Retina (tissue), 1 donor: ENCODE measurements around the gene MOXD1.
A peak's percentile ranks its signal among the peaks of the same experiment; 100 is the strongest.
"Not testable (repeated sequence)": the region's sequence is repeated elsewhere in the genome, so short reads cannot be mapped to it uniquely, and the experiment has no call there.

Experiments used
- DNase-seq: peaks from one replicate; pipeline ENCODE4 v3.0.0-alpha.2; 2016

Gene MOXD1

DNA sequence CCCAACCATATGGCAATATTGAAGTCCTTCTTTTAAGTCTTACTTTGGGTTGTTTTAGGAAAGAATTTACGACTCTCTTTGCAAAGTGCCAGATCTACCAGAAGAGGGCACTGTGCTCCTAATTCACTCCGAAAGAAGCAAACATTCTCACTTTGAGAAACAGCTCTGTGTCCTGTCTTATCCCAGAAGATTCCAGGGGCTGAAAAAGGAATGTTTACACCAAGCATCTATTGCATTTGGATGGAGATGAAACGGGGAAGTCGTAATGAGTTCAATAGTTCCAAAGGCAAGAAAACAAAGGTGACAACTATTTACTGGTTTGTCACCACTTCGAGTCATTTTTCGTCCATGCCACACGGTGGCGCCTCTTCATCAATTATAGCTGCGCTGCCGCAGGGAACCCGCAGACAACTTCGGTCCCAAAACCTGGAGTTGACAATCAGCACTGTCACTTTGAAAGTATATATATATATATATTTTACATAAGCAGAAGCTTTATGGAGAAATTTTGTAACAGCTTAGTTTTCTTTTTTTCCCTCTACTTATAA, 121.6 kb downstream of the MOXD1 start:
- peak; percentile 88 for DNase-seq

GRCh38 chr6:132275066-132275970, 126.0 kb downstream of the MOXD1 start:
- DNase-seq = no peak

- no peak for DNase-seq
These were observed 128.5 kb downstream of the MOXD1 start for GRCh38 chr6:132272776-132273175.

- peak; percentile 43 for DNase-seq
These were observed 130.4 kb downstream of the MOXD1 start for GRCh38 chr6:132270726-132271402.

DNA sequence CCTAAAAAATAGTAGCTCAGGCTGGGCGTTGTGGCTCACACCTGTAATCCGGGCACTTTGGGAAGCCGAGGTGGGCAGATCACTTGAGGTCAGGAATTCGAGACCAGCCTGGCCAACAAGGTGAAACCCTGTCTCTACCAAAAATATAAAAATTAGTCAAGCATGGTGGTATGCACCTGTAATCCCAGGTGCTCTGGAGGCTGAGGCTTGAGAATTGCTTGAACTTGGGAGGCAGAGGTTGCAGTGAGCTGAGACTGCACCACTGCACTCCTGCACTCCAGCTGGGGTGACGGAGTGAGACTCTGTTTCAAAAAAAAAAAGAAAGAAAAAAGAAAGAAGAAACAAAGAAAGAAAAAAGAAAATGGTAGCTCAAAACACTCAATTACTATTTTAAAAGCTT, 132.6 kb downstream of the MOXD1 start:
- DNase-seq = not testable (repeated sequence)

DNA sequence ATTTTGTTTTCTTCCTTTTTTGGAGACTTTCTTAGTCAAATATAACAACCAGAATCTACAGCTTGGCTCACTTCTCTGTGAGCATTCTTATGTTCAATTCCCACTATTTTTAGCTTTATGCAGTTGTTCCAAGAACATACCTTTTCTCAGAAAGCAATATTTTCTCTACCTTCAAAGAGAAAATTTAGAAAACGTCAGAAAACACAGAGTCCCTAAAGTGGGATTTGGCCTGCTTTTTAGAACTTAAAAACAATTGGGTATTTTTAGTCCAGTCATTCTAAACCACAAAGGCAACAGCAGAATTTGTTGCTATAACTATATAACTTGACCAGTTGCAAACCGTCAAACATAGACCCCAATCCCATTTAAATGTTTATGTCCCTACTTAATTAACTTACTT, 133.1 kb downstream of the MOXD1 start:
- no peak for DNase-seq

DNA sequence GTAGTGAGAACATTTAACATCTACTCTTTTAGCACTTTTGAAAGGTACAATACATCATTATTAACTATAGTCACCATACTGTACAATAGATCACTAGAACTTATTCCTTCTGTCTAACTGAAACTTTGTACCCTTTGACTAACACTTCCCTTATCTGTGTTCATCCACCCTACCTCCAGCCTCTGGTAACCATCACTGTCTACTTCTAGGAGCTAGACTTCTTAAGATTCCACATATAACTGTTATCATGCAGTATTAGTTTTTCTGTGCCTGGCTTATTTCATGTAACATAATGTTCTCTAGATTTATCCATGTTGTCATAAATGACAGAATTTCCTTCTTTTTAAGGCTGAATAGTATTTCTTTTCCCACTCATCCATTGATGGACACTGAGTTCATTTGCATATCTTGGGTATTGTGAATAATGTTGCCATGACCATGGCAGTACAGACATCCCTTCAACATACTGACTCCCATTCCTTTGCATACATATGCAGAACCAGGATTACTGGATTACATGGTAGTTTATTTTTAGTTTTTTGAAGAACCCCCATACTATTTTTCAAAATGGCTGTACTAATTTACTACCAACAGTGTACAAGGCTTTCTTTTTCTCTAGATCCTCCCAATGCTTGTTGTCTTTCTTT, 135.7 kb downstream of the MOXD1 start:
- no peak for DNase-seq

DNA sequence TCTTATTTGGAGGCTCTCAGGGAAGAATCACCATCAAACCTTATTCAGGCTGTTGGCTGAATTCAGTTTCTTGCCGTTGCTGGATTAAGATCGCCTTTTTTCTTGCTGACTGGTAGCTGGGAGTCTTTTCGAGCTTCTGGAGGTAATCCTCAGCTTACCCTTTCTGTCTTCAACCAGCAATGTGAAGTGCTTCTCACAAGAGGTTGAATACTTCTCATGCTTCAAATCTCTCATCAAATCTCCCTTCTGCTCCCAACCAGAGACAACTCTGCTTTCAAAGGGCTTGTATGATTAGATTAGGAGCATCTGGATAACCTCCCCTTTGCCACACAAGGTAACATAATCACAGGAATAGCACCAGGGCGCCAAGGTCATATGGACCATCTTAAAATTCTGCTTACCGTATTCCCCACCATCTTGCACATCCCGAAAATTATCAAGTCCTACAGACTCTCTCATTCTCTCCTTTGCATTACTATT, 137.2 kb downstream of the MOXD1 start:
- DNase-seq = no peak

DNA sequence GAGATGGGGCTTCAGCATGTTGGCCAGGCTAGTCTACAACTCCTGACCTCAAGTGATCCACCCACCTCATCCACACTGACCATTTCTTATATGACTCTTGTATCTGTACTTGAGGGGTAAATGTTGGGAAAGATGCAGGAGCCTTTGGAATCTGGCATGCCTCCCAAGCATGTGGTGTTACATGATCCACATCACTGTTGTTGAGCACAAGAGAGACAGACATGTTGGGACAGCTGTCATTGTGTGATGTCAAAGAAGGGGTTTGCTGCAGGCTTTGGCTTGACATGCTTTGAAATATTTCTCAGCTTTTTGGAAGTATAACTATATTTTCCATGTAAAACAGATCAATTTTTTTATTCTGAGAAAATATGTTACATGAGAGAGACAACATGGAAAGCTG, 139.9 kb downstream of the MOXD1 start:
- no peak for DNase-seq

DNA sequence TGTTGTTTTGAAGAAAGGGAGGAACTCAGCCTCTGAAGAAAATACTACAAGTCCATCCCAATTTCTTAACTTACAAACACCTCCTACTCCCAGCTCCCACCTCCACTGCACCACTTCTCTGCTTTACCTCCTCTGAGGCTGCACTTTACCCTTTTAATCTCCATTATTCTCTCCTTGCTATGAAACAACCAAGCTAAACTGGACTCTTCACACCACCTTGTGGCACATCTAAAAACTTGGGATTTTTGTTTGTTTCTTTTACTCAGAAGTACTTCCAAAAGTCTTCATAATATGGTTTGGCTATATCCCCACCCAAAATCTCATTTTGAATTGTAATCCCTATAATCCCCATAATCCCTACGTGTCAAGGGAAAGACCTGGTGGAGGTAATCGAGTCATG, 142.2 kb downstream of the MOXD1 start:
- DNase-seq = no peak

DNA sequence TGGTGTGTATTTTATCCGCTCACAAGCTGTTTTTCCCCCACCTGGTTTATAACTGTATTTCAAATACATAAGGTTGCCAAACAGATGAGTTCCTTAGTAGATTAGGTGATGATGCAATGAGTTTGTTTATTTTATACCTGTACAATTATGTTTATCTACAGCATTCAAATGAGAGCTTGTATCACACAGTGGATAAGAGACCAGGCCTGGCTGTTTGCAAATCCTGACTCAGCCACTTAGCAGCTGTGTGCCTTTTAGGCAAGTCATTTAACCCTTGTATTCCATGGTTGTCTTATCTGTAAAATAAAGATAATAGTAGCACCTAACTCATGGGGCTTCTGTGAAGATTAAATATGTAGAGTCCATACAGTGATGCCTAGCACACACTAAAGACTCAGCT, 143.7 kb downstream of the MOXD1 start:
- no peak for DNase-seq

DNA sequence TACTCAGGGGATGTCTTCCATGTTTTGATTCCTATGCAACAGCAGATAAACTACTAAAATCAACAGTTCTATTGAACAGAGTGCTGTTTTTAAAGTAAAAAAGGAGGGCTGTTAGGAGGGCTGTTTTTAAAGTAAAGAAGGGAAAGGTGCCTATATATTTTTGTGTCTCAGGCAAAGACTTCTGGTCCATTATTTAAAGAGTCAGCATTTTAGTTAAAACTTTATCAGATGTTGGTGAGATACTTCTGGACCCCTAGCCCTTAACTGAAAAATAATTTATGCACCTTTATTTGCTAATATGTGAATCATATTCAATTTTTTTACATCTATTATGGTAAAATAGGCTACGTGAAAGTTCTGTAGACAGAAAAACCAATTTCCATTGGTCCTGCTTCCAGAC, 144.8 kb downstream of the MOXD1 start:
- no peak for DNase-seq

GRCh38 chr6:132253906-132254305, 147.4 kb downstream of the MOXD1 start:
- no peak for DNase-seq

DNA sequence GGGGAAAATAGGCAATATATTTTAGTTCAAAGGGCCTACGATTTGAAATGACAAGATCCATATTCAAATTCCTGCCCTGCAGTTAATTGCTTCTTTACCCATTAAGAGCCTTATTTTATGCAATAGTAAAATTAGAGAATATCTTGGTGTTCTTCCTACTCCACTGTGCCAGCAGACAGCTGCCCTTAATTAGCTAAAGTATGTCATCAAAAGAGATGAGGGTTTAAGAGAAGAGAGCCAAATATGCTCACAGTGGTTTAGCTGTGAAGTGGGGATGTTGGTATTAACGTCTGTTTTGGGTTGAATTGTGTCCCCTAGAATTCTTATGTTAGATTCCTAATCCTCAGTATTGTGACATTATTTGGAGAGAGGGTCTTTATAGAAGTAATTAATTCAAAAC, 148.1 kb downstream of the MOXD1 start:
- DNase-seq = no peak

DNA sequence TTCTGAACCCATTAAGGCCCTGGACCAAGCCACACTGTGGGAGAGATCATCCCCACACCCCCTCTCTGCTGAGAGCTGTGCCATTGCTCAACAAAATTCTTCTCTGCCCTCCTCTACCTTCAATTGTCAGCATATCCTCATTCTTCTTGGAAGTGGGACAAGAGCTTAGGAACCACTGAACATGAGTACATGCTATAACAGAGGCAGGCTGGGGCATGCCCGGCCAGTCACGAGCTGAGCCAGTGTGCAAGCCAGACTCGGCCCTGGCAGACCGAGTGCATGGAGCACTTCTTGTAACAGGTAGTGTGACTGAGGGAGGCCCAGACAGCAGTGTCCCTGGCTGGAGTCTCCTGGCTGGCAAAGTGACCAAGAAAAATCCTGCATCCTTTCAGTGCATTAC, 149.2 kb downstream of the MOXD1 start:
- no peak for DNase-seq

DNA sequence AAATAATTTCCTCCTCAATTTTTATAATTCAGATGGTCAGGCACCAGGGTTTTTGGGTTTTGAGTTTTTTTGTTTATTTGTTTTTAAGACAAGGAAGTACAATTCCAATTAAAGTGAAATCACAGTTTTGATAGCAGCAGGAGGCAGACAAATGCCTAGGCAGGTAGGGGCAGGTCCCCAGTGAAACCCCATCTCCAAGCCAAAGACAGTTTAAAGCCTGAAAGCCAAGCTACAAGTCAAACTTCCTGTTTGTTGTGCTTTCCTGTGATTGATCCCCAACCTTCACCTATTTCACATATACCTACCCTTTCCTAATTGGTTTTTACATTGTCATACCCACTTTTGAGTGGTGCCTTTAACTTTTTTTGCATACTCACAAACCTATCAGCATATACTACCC, 149.6 kb downstream of the MOXD1 start:
- DNase-seq = no peak

GRCh38 chr6:132247381-132248159, 153.7 kb downstream of the MOXD1 start:
- no peak for DNase-seq

GRCh38 chr6:132246632-132247270, 154.5 kb downstream of the MOXD1 start:
- no peak for DNase-seq

DNA sequence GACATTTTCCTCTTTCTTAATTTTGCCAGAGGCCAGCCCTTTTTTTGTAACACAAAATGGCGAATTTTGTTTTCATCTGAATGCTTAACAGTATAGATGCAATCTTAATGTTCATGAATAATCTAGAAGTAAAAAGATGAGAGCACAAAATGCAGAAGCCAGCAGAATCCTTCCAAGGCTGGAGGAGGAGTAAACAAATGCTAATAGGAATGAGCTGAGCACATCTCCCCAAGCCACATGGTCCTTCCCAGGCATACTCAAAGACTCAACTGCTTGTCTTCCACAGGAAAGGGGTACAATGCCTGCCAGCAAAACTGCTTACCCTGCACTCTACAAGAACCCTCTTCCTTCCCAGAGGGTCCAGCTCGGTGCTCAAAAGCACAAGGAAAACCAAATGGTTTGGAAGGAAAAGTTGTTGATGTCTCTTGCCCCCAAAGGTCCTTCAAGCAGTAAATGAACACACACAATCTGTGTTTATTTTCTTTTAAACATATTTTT, 155.1 kb downstream of the MOXD1 start:
- DNase-seq = no peak
